K562 (cell line): ENCODE data around the gene TSPOAP1. TPM values are rescaled to one million over a fixed set of nuclear protein-coding genes. Genes with fewer than 3 reads are reported as not detected.
A peak's percentile ranks its signal among the peaks of the same experiment; 100 is the strongest.

Experiments used
- BDP1 ChIP-seq: IDR thresholded peaks from 3 replicates; pipeline ENCODE4 v1.6.1; 2011; ENCODE audit not compliant: insufficient read length, insufficient read depth
- DPF2 ChIP-seq: fragments of 450-650 bp; IDR thresholded peaks from 2 replicates; pipeline ENCODE4 v1.6.1; 2016
- MGA ChIP-seq: fragments of 450-650 bp; IDR thresholded peaks from 2 replicates; pipeline ENCODE4 v1.6.1; 2016; ENCODE audit warnings: mild to moderate bottlenecking, moderate library complexity
- polyA plus RNA-seq, 8 experiments: library from polyadenylated mRNA; depleted of rRNA in 4 of 8; stranded (reverse) in 5 of 8; unstranded in 3 of 8; fragments of >200 nt; fragmentation: Nextera tagmentation in 2 of 8; fragmentation: Illumina TruSeq in 1 of 8; extraction: Ambion mirVana in 2 of 8; extraction: Trizol in 1 of 8; gene quantifications; 2 replicates each; pipeline versions ENCODE4 v1.2.1 to v1.2.3, GENCODE V29; 2011 to 2014; ENCODE audit warnings: inconsistent platforms in 1 of 8, missing spikeins in 1 of 8
- total RNA-seq, 7 experiments: library from RNA; depleted of rRNA in 6 of 7; stranded (reverse); fragments of >200 nt in 6 of 7; fragmentation: Illumina TruSeq in 2 of 7; extraction: Trizol in 2 of 7; gene quantifications; 2 replicates each; pipeline versions ENCODE4 v1.2.1 to v1.2.3, GENCODE V29; 2011 to 2021; ENCODE audit warnings: low replicate concordance in 1 of 7
- TF ChIP-seq, protein P1 (sequence below), 2 experiments: fragments of 450-650 bp in 1 of 2; sonication (generic) in 1 of 2; formaldehyde crosslinking in 1 of 2; IDR thresholded peaks; 2 replicates each; pipeline versions ENCODE4 v1.7.1 to v1.9.0; 2016 to 2022; ENCODE audit warnings: inconsistent platforms in 1 of 2, mild to moderate bottlenecking in 1 of 2, missing genetic modification reagents in 1 of 2

The TSPOAP1 gene
- total and polyA plus RNA-seq, 9 of the 15 experiments (the other 6 are each of a cell fraction or from before 2014, with no cell fraction given) = 0.87 to 3.9 (median 1.8) TPM; not detected in 2

DNA sequence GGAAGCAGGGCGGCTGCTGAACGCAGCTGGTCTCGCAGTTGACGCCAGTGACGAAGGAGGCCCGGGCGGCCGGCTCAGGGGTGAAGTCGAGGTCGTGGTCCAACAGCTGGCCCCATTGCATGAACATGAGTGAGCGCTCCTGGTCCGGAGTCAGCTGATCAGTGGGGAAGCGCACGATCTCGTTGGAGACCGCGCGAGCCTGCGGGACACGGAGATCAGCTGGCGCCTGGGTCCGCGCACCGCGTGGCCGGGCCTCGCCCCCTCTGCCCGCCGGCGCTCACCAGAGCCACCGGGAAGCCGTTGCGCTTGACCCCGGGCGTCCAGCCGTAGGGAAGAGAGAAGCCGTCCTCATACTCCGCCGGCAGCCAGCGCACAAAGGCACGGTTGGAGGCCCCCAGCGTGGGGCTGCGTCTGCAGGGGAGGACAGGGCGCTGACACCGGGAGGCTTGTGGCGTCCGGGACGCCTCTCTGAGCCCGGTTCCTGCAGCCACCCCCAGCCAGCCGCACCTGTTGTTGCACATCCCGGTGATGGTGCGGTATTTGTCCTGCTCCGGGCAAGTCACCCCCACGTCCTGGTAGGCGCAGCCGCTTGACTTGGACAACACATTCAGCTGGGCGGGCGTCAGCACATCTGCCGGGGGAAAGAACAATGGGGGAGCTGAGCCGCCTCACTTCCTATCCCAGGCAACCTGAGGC is 49.4 kb downstream of the TSPOAP1 start (continued):
- peak; percentile 51 for TF ChIP-seq MGA
- no peak for TF ChIP-seq BDP1
- TF ChIP-seq, protein P1, sequence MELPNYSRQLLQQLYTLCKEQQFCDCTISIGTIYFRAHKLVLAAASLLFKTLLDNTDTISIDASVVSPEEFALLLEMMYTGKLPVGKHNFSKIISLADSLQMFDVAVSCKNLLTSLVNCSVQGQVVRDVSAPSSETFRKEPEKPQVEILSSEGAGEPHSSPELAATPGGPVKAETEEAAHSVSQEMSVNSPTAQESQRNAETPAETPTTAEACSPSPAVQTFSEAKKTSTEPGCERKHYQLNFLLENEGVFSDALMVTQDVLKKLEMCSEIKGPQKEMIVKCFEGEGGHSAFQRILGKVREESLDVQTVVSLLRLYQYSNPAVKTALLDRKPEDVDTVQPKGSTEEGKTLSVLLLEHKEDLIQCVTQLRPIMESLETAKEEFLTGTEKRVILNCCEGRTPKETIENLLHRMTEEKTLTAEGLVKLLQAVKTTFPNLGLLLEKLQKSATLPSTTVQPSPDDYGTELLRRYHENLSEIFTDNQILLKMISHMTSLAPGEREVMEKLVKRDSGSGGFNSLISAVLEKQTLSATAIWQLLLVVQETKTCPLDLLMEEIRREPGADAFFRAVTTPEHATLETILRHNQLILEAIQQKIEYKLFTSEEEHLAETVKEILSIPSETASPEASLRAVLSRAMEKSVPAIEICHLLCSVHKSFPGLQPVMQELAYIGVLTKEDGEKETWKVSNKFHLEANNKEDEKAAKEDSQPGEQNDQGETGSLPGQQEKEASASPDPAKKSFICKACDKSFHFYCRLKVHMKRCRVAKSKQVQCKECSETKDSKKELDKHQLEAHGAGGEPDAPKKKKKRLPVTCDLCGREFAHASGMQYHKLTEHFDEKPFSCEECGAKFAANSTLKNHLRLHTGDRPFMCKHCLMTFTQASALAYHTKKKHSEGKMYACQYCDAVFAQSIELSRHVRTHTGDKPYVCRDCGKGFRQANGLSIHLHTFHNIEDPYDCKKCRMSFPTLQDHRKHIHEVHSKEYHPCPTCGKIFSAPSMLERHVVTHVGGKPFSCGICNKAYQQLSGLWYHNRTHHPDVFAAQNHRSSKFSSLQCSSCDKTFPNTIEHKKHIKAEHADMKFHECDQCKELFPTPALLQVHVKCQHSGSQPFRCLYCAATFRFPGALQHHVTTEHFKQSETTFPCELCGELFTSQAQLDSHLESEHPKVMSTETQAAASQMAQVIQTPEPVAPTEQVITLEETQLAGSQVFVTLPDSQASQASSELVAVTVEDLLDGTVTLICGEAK (IDR thresholded peaks at IDR 0.05) = no peak
- TF ChIP-seq, protein P1 (CRISPR knock-in tag; IDR thresholded peaks at IDR 0.05) = no peak
- TF ChIP-seq DPF2 = no peak
